Smooth muscle cell of the brain vasculature (primary cell): Measurements from ENCODE around the gene CEP112.

ENCODE experiments used
- DNase-seq: peaks from one replicate; pipeline ENCODE4 v3.0.0-alpha.2; 2012; ENCODE audit warnings: low read depth, low spot score

CEP112 gene

GRCh38 chr17:65660078-65660477 lies 531.9 kb downstream of the CEP112 start:
- DNase-seq: no peak

GRCh38 chr17:65659512-65659911 lies 532.4 kb downstream of the CEP112 start:
- DNase-seq: no peak

- DNase-seq: no peak
Measured at GRCh38 chr17:65657251-65657828, 534.6 kb downstream of the CEP112 start.

- DNase-seq: no peak
Measured at GRCh38 chr17:65656390-65657250, 535.3 kb downstream of the CEP112 start.

- DNase-seq: no peak
Measured at GRCh38 chr17:65655706-65656105, 536.2 kb downstream of the CEP112 start.

GRCh38 chr17:65644545-65644944 lies 547.4 kb downstream of the CEP112 start:
- no peak for DNase-seq

GRCh38 chr17:65638221-65638975 lies 553.5 kb downstream of the CEP112 start:
- no peak for DNase-seq

GRCh38 chr17:65637786-65638185 lies 554.1 kb downstream of the CEP112 start:
- no peak for DNase-seq

- no peak for DNase-seq
Measured at GRCh38 chr17:65634533-65634932, 557.4 kb downstream of the CEP112 start.

GRCh38 chr17:65633988-65634387 lies 557.9 kb downstream of the CEP112 start:
- no peak for DNase-seq

GRCh38 chr17:65633146-65633881 lies 558.6 kb downstream of the CEP112 start:
- DNase-seq: no peak

- no peak for DNase-seq
Measured at GRCh38 chr17:65630502-65630901, 561.4 kb downstream of the CEP112 start.

GRCh38 chr17:65629234-65629690 lies 562.7 kb downstream of the CEP112 start:
- DNase-seq: no peak

GRCh38 chr17:65628644-65629036 lies 563.3 kb downstream of the CEP112 start:
- no peak for DNase-seq

- peak; percentile 85 for DNase-seq
Measured at GRCh38 chr17:65627891-65628643, 563.9 kb downstream of the CEP112 start.

GRCh38 chr17:65627108-65627507 lies 564.8 kb downstream of the CEP112 start:
- no peak for DNase-seq

- no peak for DNase-seq
Measured at GRCh38 chr17:65626451-65626850, 565.5 kb downstream of the CEP112 start.

GRCh38 chr17:65618516-65618915 lies 573.4 kb downstream of the CEP112 start:
- DNase-seq: no peak

GRCh38 chr17:65617496-65617895 lies 574.4 kb downstream of the CEP112 start:
- DNase-seq: no peak

- DNase-seq: no peak
Measured at GRCh38 chr17:65609749-65610148, 582.2 kb downstream of the CEP112 start.

GRCh38 chr17:65609286-65609685 lies 582.6 kb downstream of the CEP112 start:
- no peak for DNase-seq
